D721Med (cell line): Measurements from ENCODE around the gene PXYLP1.

ENCODE experiments used
- DNase-seq: peaks from one replicate; pipeline ENCODE4 v3.0.0; 2011; ENCODE audit warnings: low spot score; ENCODE audit not compliant: insufficient read length
- FAIRE-seq: peaks from 2 replicates; lab custom pipeline; 2011; peaks lifted over from hg19 to GRCh38; lab: Jason Lieb, UNC
- TF ChIP-seq, protein P1 (sequence below): IDR thresholded peaks from 2 replicates; pipeline ENCODE4 v1.5.1; 2012; ENCODE audit warnings: mild to moderate bottlenecking, control low read depth; ENCODE audit not compliant: insufficient read depth; ENCODE audit errors: missing control alignments

The PXYLP1 gene

DNA sequence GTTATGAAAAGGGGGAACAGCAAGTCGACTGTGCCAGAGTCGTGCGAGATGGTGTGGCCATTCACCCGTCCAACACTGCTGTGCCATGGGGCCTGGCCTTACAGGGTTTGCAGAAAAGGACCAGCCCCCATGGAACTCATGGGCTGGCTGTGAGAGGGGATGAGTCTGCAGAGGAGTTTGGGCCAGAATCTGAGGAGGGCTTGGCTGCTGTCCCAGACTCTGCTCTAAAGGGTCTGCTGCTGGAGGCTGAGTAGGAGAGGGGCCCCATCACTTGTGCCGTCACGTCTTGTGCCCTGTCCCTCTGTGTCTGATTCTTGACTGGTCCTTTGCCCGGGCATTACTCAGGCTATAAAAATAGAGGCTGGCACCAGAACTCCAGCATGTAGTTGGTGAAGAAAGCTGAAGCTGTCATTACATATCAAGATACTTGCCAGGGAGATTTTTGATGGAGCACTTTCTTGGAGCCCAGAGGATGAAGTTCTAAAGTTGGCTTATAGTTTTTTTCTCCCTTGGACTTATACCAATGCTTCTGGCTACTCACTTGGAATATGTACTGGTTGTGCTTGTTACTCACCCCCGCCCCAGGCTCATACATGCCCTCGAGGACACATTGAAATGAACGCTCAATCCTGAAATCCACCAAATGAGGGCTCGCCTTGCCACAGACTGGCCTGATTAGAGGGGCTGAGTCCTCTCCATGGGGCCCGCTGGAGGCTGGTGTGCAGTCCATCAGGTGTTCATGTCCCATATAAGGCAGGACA lies 10.2 kb downstream of the PXYLP1 start:
- FAIRE-seq: no peak
- no peak for DNase-seq
- TF ChIP-seq, protein P1, sequence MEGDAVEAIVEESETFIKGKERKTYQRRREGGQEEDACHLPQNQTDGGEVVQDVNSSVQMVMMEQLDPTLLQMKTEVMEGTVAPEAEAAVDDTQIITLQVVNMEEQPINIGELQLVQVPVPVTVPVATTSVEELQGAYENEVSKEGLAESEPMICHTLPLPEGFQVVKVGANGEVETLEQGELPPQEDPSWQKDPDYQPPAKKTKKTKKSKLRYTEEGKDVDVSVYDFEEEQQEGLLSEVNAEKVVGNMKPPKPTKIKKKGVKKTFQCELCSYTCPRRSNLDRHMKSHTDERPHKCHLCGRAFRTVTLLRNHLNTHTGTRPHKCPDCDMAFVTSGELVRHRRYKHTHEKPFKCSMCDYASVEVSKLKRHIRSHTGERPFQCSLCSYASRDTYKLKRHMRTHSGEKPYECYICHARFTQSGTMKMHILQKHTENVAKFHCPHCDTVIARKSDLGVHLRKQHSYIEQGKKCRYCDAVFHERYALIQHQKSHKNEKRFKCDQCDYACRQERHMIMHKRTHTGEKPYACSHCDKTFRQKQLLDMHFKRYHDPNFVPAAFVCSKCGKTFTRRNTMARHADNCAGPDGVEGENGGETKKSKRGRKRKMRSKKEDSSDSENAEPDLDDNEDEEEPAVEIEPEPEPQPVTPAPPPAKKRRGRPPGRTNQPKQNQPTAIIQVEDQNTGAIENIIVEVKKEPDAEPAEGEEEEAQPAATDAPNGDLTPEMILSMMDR: no peak

DNA sequence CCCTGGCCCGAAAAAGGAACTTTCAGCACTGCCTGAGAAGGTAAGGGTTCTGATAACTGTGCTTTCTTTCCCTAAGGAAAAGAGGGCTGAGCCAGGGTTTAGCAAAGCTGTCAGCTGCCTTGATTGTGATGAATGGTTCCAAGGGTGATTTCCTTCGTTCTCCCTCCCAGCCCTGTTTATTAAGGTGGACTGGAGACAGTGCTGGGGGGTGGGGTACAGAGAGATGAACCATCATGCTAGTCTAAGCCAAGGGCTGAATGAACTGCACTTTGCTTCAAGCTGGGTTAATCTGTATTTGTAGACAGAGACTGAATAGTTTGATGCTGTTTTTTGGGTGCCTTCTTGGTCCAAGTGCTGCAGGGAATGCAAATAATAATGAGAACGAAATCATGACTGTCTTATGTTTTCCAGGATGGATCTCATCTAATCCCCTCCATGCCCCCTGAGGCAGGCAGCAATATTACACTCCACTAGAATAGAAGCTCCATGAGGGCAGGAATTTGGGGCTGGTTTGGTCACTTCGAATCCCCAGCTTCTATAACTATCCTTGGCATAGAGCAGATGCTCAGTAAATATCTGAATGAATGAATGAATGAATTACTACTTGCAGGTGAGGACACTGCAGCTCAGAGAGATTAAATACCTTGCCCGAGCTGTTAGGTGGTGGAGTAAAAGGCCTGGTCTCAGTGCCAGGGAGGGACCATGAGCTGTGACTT lies 10.9 kb downstream of the PXYLP1 start:
- DNase-seq: no peak
- TF ChIP-seq, protein P1: no peak
- no peak for FAIRE-seq

DNA sequence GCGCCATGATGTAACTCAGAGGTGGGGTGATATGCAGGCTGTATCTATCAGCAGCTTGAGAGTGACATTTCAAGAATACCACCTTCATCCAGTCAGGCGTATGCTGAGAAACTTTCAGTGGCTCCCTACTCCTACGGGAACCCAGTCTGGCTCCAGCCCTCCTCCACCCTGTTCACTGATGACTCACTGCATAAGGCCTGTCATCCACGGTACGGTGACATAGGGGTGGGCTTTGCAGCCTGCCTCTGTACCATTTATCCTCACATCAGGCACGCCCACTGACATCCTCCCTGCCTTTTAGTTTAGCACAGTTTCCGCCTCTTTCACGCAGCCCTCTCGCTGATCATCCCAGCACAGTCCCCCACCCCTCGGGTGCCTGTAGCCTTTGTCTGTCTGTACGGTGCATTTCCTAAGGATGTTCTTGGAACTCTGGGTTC lies 11.7 kb downstream of the PXYLP1 start:
- FAIRE-seq (no peak), DNase-seq (no peak)
- TF ChIP-seq, protein P1: no peak

DNA sequence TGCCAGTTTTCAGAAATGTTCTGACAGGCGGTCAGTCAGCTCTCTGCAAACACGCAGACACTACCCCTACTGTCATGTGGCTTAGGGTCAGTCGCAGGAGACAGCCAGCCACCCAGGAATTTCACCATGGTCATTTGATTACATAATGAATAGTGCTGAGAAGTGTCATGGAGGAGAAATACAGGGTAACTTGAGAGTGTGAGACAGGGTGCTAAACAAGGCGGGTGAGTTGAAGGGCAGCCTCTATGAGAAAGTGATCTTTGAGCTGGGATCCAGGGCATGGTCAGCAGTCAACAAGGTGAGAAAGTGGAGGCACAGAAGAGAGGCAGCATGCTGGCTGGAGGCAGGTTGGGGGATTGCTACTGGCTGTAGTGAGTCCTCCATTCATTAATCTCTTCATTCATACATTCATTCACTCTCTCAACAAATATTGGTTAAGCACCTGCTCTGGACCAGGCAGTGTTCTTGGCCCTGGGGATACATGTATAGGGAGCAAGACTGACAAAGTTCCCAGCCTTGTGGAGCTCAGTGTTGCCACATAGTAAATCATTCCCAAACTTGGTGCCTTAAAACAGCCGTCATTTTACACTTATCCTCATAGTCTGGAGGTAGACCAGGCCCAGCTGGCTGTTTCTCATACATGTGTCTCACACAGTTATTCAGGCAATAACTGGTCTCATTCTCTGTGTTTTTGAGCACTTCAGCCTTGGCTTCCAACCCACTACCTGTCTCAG lies 14.8 kb downstream of the PXYLP1 start:
- FAIRE-seq (no peak), DNase-seq (no peak)
- TF ChIP-seq, protein P1: no peak

DNA sequence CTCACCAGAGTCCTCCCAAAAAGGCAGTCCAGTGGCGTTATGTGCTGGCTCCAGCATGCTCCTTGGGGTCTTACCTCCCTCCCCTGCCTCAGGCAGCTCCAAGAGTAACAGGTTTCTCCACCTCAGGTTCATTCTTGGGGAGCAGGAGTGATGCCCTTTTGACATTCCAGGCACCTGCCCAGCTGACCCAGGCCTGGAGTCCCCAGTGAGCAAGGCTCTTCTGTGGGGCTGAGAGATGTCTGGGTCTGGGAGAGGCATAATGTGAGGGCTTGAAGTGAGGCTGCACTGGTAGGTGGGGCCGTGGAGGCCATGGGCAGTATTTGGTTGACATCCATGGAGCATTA lies 15.3 kb downstream of the PXYLP1 start:
- DNase-seq: no peak
- FAIRE-seq: no peak
- TF ChIP-seq, protein P1: no peak

DNA sequence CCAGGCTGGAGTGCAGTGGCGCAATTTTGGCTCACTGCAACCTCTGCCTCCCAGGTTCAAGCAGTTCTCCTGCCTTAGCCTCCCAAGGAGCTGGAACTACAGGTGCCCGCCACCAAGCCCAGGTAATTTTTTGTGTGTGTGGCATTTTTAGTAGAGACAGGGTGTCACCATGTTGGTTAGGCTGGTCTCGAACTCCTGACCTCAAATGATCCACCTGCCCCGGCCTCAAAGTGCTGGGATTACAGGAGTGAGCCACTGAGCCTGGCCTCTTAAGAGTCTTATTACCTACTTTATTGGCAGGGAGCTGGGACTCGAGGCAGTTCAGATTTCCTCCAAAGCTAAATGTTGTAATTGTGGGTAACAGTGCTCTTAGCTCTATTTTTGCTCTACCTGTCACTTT lies 16.4 kb downstream of the PXYLP1 start:
- TF ChIP-seq, protein P1: no peak
- no peak for FAIRE-seq
- DNase-seq: no peak
